B cell (primary cell): Measurements from ENCODE around the gene ZIC4.

Source experiments
- CTCF ChIP-seq: fragments of 200-600 bp; IDR thresholded peaks from one replicate; pipeline ENCODE4 v1.8.0; 2022; ENCODE audit warnings: antibody characterized with exemption, mild to moderate bottlenecking
- EZH2 ChIP-seq: IDR thresholded peaks from 2 replicates; pipeline ENCODE4 v1.6.1; 2012; ENCODE audit warnings: borderline replicate concordance, low read depth, mild to moderate bottlenecking, moderate library complexity, low read length; ENCODE audit not compliant: insufficient read depth, poor library complexity, severe bottlenecking

GRCh38 chr3:147397155-147397874 is 9.0 kb downstream of the ZIC4 start:
- no peak for TF ChIP-seq CTCF
- no peak for TF ChIP-seq EZH2
